Stomach (tissue), 9 donors: ENCODE results near the gene CIAO2B. TPM values are rescaled to one million over a fixed set of nuclear protein-coding genes. Genes with fewer than 3 reads are reported as not detected.
A peak's percentile ranks its signal among the peaks of the same experiment; 100 is the strongest.

ENCODE experiments used
- DNase-seq, 2 donors: peaks; one replicate each; pipeline versions ENCODE4 v3.0.0 to v3.0.0-alpha.2; 2013 to 2019
- H3K27ac ChIP-seq, 5 donors: fragments of 200-600 bp in 4 of 5; sonication (generic) in 4 of 5; one replicate each; pipeline ENCODE4 v1.5.1; 2013 to 2019; ENCODE audit warnings: mild to moderate bottlenecking in 1 of 5, moderate library complexity in 1 of 5
- H3K27me3 ChIP-seq, 3 donors: fragments of 200-600 bp; sonication (generic); one replicate each; pipeline ENCODE4 v1.5.1; 2017 to 2019; ENCODE audit warnings: mixed run types in 1 of 3
- H3K36me3 ChIP-seq, 4 donors: fragments of 200-600 bp; sonication (generic); 1 replicate in 3 of 4; 2 replicates in 1 of 4; pipeline ENCODE4 v1.5.1; 2016 to 2019
- H3K4me1 ChIP-seq, 4 donors: fragments of 200-600 bp; sonication (generic); one replicate each; pipeline ENCODE4 v1.5.1; 2016 to 2019
- H3K4me3 ChIP-seq, 4 donors: fragments of 200-600 bp; sonication (generic) in 3 of 4; one replicate each; pipeline ENCODE4 v1.5.1; 2016 to 2019; ENCODE audit warnings: mild to moderate bottlenecking in 1 of 4
- H3K9me3 ChIP-seq, 4 donors: fragments of 200-600 bp; sonication (generic); one replicate each; pipeline ENCODE4 v1.5.1; 2016 to 2019
- CTCF ChIP-seq, 7 experiments: fragments of 450-650 bp in 4 of 7; fragments of 200-600 bp in 3 of 7; sonication (generic) in 3 of 7; IDR thresholded peaks; one replicate each; pipeline ENCODE4 v1.5.1; 2016 to 2019; ENCODE audit warnings: antibody characterized with exemption in 7 of 7, control low read depth in 2 of 7, mild to moderate bottlenecking in 1 of 7
- EP300 ChIP-seq: sonication (generic); formaldehyde crosslinking; IDR thresholded peaks from one replicate; pipeline ENCODE4 v1.6.1; 2017; ENCODE audit warnings: antibody characterized with exemption
- POLR2A ChIP-seq, 4 donors: fragments of 450-650 bp; IDR thresholded peaks; one replicate each; pipeline ENCODE4 v1.6.1; 2016; ENCODE audit warnings: antibody characterized with exemption in 4 of 4, control low read depth in 2 of 4, mild to moderate bottlenecking in 1 of 4, moderate library complexity in 1 of 4
- POLR2AphosphoS5 ChIP-seq, 3 donors: sonication (generic); formaldehyde crosslinking; IDR thresholded peaks; one replicate each; pipeline ENCODE4 v1.6.1; 2016; ENCODE audit warnings: antibody characterized with exemption in 3 of 3
- WGBS, 5 donors: extraction: QIAGEN DNeasy Blood & Tissue Kit in 3 of 5; methylation state at CpG; one replicate each; pipeline versions ENCODE4 v1.1.5 to v1.1.7; 2013 to 2018; 5-methylcytosine and 5-hydroxymethylcytosine counted together
- intact Hi-C: fragments of 100-400 bp; cut with DNase I; formaldehyde crosslinking; loops from one replicate; pipeline ENCODE4 v1.15.1; 2023; ENCODE audit warnings: low total_unique reads
- polyA plus RNA-seq, 3 donors: library from polyadenylated mRNA; stranded (reverse); fragments of 200-250 nt; gene quantifications; one replicate each; pipeline ENCODE4 v1.2.3, GENCODE V29; 2013
- total RNA-seq, 5 donors: library from RNA; depleted of rRNA; stranded (reverse); fragments of >200 nt; gene quantifications; one replicate each; pipeline versions ENCODE4 v1.1.0 to v1.2.3, GENCODE V29; 2014 to 2016
- donor health status: healthy with polysubstance abuse.
- donor health status: Bipolar disorder and iron deficiency.
- donor health status: healthy.

CIAO2B gene
- total and polyA plus RNA-seq, 8 donors, result 4.3 to 176 (median 76.1) TPM

- intact Hi-C loops, result no loop called here
- H3K27me3 ChIP-seq, result no peaks in the 10 kb centered on the region
- no peaks in the 10 kb centered on the region for H3K9me3 ChIP-seq
- DNase-seq, result peak; percentile 50 to 65
- peaks cover 53 to 78% (median 62%) of the 10 kb centered on the region in 4 donors for H3K4me1 ChIP-seq
- peak in 1 of 3 donors; percentile 11 for TF ChIP-seq POLR2AphosphoS5 (IDR thresholded peaks at IDR 0.05)
- no peak for TF ChIP-seq CTCF (IDR thresholded peaks at IDR 0.05)
- no peak for TF ChIP-seq POLR2A (IDR thresholded peaks at IDR 0.05)
- TF ChIP-seq EP300, result no peak
- H3K36me3 ChIP-seq, result no peaks in the 10 kb centered on the region
- H3K27ac ChIP-seq, result peak overlapping the region in 4 of 5 donors; percentile 59 to 88 (median 63)
- H3K4me3 ChIP-seq, result no peak overlapping the region
- 44 to 73% (median 61%) methylated on average over 6 to 11 of the region's 11 CpGs for WGBS, 5 donors
These were observed 30.4 kb downstream of the CIAO2B start for GRCh38 chr16:66903544-66904427.

GRCh38 chr16:66902648-66903543, 31.3 kb downstream of the CIAO2B start:
- Histone ChIP-seq H3K27me3 (no peaks in the 10 kb centered on the region), H3K27ac (peak overlapping the region in 4 of 5 donors; percentile 59 to 88 (median 63)), H3K4me3 (no peak overlapping the region), H3K4me1 (peaks cover 53 to 87% (median 69%) of the 10 kb centered on the region in 4 donors), H3K9me3 (no peaks in the 10 kb centered on the region), H3K36me3 (no peaks in the 10 kb centered on the region)
- no peak for DNase-seq
- intact Hi-C loops, result no loop called here
- 70 to 82% (median 80%) methylated on average over 12 to 14 of the region's 14 CpGs for WGBS, 5 donors
- TF ChIP-seq POLR2AphosphoS5 (IDR thresholded peaks at IDR 0.05), result no peak
- no peak for TF ChIP-seq POLR2A (IDR thresholded peaks at IDR 0.05)
- TF ChIP-seq CTCF (IDR thresholded peaks at IDR 0.05), result no peak
- TF ChIP-seq EP300, result no peak

- Histone ChIP-seq H3K27me3 (no peaks in the 10 kb centered on the region), H3K36me3 (no peaks in the 10 kb centered on the region), H3K4me3 (no peak overlapping the region), H3K27ac (peak overlapping the region in 4 of 5 donors; percentile 80 to 88 (median 86)), H3K4me1 (peaks cover 53 to 94% (median 75%) of the 10 kb centered on the region in 4 donors), H3K9me3 (no peaks in the 10 kb centered on the region)
- intact Hi-C loops, result no loop called here
- 82 to 94% (median 90%) methylated on average over 8 to 10 of the region's 10 CpGs for WGBS, 5 donors
- TF ChIP-seq POLR2A (IDR thresholded peaks at IDR 0.05) (no peak), POLR2AphosphoS5 (IDR thresholded peaks at IDR 0.05) (no peak), CTCF (IDR thresholded peaks at IDR 0.05) (no peak), EP300 (no peak)
- no peak for DNase-seq
These were observed 32.6 kb downstream of the CIAO2B start for GRCh38 chr16:66901626-66902025.
